Measurements from ENCODE around the gene DNAJC3. TPM values are rescaled to one million over a fixed set of nuclear protein-coding genes. Genes with fewer than 3 reads are reported as not detected.

Gene DNAJC3
- total and polyA plus RNA-seq, 2 of the 13 experiments (the other 11 are each of a cell fraction or from before 2014, with no cell fraction given) = 10.4 to 48.2 TPM

DNA sequence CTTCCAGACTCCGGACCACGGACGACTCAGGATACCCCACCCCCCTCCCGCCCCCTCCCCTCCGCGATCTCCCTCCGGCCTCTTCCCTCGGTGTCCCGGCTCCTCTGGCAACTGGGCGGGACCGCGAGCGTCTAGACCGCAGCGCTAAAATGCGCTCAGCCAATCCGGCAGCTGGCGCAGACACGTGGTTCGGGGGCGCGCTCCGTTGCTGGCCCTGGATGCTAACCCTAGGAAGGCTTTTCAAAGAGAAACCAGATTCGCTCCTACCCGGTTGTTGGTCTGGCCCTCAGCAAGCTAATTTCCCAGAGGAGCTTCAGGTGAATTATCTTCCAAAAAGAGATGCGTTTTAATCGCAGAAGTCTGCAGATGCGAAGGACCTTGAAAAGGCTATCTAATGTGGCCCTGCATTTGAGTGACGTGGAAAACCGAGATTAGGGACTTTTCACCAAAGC is 32.3 kb upstream of the DNAJC3 start, which contains the start of gene DZIP1 (continued):
- TF ChIP-seq HIC2 (CRISPR knock-in tag; IDR thresholded peaks at IDR 0.05; ENCODE audit: low read depth) (no peak; the same call in 1 of the 2 replicates), RBM22 (optimal IDR thresholded peaks at IDR 0.05; ENCODE audit: low read length) (no peak), NCOA1 (CRISPR knock-in tag; IDR thresholded peaks at IDR 0.05) (no peak), MED13 (CRISPR knock-in tag; IDR thresholded peaks at IDR 0.05) (0 out of 2 replicates have a peak, but pooled peaks have one; percentile 17), YEATS4 (CRISPR knock-in tag; IDR thresholded peaks at IDR 0.05; ENCODE audit: borderline replicate concordance) (no peak), SP4 (CRISPR knock-in tag; IDR thresholded peaks at IDR 0.05) (no peak), SRY (CRISPR knock-in tag; IDR thresholded peaks at IDR 0.05) (no peak), SNRNP70 (IDR thresholded peaks at IDR 0.05; ENCODE audit: low read depth, low read length) (no peak), ARNT2 (CRISPR knock-in tag; IDR thresholded peaks at IDR 0.05; ENCODE audit: low read depth) (0 out of 2 replicates have a peak, but pooled peaks have one; percentile 18), IKZF4 (CRISPR knock-in tag; IDR thresholded peaks at IDR 0.05; ENCODE audit: borderline replicate concordance, low read depth, not compliant biosample characterization) (no peak), ZNF350 (CRISPR knock-in tag; IDR thresholded peaks at IDR 0.05; ENCODE audit: borderline replicate concordance, low read depth) (no peak), HOXA5 (CRISPR knock-in tag; IDR thresholded peaks at IDR 0.05) (no peak), SAP130 (CRISPR knock-in tag; IDR thresholded peaks at IDR 0.05; ENCODE audit: low read depth) (peak; percentile 75), TBL1XR1 (IDR thresholded peaks at IDR 0.05; ENCODE audit: borderline replicate concordance, low read length, partially characterized antibody) (no peak), ZNF607 (CRISPR knock-in tag; IDR thresholded peaks at IDR 0.05; ENCODE audit: borderline replicate concordance) (no peak), ZNF703 (CRISPR knock-in tag; IDR thresholded peaks at IDR 0.05; ENCODE audit: borderline replicate concordance) (no peak), ZBTB8A (CRISPR knock-in tag; IDR thresholded peaks at IDR 0.05; ENCODE audit: borderline replicate concordance, low read depth) (no peak), ZNF282 (IDR thresholded peaks at IDR 0.05; ENCODE audit: partially characterized antibody) (no peak), ZNF230 (CRISPR knock-in tag; IDR thresholded peaks at IDR 0.05) (no peak)
- TF ChIP-seq, protein P1, sequence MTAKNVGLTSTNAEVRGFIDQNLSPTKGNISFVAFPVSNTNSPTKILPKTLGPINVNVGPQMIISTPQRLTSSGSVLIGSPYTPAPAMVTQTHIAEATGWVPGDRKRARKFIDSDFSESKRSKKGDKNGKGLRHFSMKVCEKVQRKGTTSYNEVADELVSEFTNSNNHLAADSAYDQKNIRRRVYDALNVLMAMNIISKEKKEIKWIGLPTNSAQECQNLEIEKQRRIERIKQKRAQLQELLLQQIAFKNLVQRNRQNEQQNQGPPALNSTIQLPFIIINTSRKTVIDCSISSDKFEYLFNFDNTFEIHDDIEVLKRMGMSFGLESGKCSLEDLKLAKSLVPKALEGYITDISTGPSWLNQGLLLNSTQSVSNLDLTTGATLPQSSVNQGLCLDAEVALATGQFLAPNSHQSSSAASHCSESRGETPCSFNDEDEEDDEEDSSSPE (CRISPR knock-in tag; IDR thresholded peaks at IDR 0.05) = peak; percentile 80
- TF ChIP-seq, protein P2, sequence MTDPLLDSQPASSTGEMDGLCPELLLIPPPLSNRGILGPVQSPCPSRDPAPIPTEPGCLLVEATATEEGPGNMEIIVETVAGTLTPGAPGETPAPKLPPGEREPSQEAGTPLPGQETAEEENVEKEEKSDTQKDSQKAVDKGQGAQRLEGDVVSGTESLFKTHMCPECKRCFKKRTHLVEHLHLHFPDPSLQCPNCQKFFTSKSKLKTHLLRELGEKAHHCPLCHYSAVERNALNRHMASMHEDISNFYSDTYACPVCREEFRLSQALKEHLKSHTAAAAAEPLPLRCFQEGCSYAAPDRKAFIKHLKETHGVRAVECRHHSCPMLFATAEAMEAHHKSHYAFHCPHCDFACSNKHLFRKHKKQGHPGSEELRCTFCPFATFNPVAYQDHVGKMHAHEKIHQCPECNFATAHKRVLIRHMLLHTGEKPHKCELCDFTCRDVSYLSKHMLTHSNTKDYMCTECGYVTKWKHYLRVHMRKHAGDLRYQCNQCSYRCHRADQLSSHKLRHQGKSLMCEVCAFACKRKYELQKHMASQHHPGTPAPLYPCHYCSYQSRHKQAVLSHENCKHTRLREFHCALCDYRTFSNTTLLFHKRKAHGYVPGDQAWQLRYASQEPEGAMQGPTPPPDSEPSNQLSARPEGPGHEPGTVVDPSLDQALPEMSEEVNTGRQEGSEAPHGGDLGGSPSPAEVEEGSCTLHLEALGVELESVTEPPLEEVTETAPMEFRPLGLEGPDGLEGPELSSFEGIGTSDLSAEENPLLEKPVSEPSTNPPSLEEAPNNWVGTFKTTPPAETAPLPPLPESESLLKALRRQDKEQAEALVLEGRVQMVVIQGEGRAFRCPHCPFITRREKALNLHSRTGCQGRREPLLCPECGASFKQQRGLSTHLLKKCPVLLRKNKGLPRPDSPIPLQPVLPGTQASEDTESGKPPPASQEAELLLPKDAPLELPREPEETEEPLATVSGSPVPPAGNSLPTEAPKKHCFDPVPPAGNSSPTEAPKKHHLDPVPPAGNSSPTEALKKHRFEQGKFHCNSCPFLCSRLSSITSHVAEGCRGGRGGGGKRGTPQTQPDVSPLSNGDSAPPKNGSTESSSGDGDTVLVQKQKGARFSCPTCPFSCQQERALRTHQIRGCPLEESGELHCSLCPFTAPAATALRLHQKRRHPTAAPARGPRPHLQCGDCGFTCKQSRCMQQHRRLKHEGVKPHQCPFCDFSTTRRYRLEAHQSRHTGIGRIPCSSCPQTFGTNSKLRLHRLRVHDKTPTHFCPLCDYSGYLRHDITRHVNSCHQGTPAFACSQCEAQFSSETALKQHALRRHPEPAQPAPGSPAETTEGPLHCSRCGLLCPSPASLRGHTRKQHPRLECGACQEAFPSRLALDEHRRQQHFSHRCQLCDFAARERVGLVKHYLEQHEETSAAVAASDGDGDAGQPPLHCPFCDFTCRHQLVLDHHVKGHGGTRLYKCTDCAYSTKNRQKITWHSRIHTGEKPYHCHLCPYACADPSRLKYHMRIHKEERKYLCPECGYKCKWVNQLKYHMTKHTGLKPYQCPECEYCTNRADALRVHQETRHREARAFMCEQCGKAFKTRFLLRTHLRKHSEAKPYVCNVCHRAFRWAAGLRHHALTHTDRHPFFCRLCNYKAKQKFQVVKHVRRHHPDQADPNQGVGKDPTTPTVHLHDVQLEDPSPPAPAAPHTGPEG (CRISPR knock-in tag; IDR thresholded peaks at IDR 0.05) = no peak
